Stomach smooth muscle (tissue), 2 donors: ENCODE data around the gene CCDC68.

Experiments used
- H3K27ac ChIP-seq: one replicate; pipeline ENCODE4 v1.7.0; 2013; ENCODE audit warnings: mild to moderate bottlenecking, low read length, inconsistent platforms
- H3K27me3 ChIP-seq, 2 donors: one replicate each; pipeline ENCODE4 v1.7.0; 2013; ENCODE audit warnings: low read length in 2 of 2; ENCODE audit not compliant: insufficient read depth in 2 of 2, control insufficient read depth in 1 of 2
- H3K36me3 ChIP-seq, 2 donors: one replicate each; pipeline ENCODE4 v1.7.0; 2013; ENCODE audit warnings: low read length in 2 of 2; ENCODE audit not compliant: control insufficient read depth in 2 of 2, insufficient read depth in 2 of 2
- H3K4me1 ChIP-seq: one replicate; pipeline ENCODE4 v1.7.0; 2013; ENCODE audit warnings: low read length; ENCODE audit not compliant: control insufficient read depth, insufficient read depth
- H3K4me3 ChIP-seq, 2 donors: one replicate each; pipeline ENCODE4 v1.7.0; 2013; ENCODE audit warnings: low read length in 2 of 2
- H3K9ac ChIP-seq, 2 donors: one replicate each; pipeline ENCODE4 v1.7.0; 2013; ENCODE audit warnings: low read length in 2 of 2, mild to moderate bottlenecking in 1 of 2
- H3K9me3 ChIP-seq, 2 donors: one replicate each; pipeline ENCODE4 v1.7.0; 2013; ENCODE audit warnings: low read length in 2 of 2; ENCODE audit not compliant: control insufficient read depth in 2 of 2
- donor health status: healthy.
- donor health status: Pancreatic carcinoma.

The CCDC68 gene

GRCh38 chr18:54923339-54923956, 35.8 kb downstream of the CCDC68 start:
- Histone ChIP-seq H3K9ac (no peak overlapping the region), H3K4me3 (no peak overlapping the region), H3K9me3 (no peaks in the 10 kb centered on the region), H3K4me1 (no peaks in the 10 kb centered on the region), H3K36me3 (peaks cover 0 to 2% of the 10 kb centered on the region in 2 donors), H3K27me3 (no peaks in the 10 kb centered on the region), H3K27ac (no peak overlapping the region)

- Histone ChIP-seq H3K4me1 (no peaks in the 10 kb centered on the region), H3K9me3 (no peaks in the 10 kb centered on the region), H3K36me3 (peaks cover 0 to 4% of the 10 kb centered on the region in 2 donors), H3K4me3 (no peak overlapping the region), H3K27ac (no peak overlapping the region), H3K9ac (no peak overlapping the region), H3K27me3 (no peaks in the 10 kb centered on the region)
Measured at GRCh38 chr18:54919412-54919811, 39.8 kb downstream of the CCDC68 start.

GRCh38 chr18:54918060-54918459, 41.2 kb downstream of the CCDC68 start:
- Histone ChIP-seq H3K27ac (no peak overlapping the region), H3K4me3 (no peak overlapping the region), H3K36me3 (peaks cover 0 to 4% of the 10 kb centered on the region in 2 donors), H3K9me3 (no peaks in the 10 kb centered on the region), H3K4me1 (no peaks in the 10 kb centered on the region), H3K9ac (no peak overlapping the region), H3K27me3 (no peaks in the 10 kb centered on the region)

DNA sequence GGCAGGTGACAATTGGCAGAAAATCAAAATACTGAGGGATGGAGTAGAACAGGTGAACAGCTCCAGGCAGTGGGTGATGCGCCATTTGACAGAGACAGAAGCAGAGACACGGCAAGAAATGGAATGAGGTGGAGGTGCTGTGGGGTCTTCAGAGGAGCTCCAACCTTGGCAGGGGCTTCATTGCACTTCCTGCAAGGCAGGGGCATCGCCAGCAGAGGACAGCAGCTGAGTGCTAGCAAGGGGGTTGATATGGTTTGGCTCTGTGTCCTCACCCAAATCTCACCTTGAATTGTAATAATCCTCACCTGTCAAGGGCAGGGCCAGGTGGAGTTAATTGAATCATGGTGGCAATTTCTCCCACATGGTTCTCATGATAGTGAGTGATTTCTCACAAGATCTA, 42.8 kb downstream of the CCDC68 start:
- no peaks in the 10 kb centered on the region for H3K9me3 ChIP-seq
- H3K27ac ChIP-seq = no peak overlapping the region
- H3K4me3 ChIP-seq = no peak overlapping the region
- H3K27me3 ChIP-seq = no peaks in the 10 kb centered on the region
- no peaks in the 10 kb centered on the region for H3K4me1 ChIP-seq
- no peak overlapping the region for H3K9ac ChIP-seq
- peaks cover 0 to 2% of the 10 kb centered on the region in 2 donors for H3K36me3 ChIP-seq

DNA sequence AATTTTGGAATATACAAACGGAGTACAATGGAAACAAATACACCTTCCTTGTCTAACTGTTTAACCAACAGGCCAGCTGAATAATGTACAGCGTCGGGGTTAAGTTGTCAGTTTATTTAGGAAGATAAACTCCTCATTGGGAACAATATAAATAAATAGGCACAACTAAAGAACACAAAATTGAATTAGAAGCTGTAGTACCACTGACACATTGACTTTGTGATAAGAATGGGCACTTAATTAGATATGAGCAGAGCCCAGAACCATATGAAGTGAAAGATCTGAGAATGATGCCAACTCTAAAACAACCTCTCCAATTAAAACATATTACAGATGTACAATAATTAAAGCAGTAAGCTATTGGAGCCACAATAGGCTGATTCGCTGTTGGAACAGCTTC, 44.4 kb downstream of the CCDC68 start:
- Histone ChIP-seq H3K9ac (no peak overlapping the region), H3K27me3 (no peaks in the 10 kb centered on the region), H3K36me3 (peaks cover 0 to 2% of the 10 kb centered on the region in 2 donors), H3K4me3 (no peak overlapping the region), H3K4me1 (no peaks in the 10 kb centered on the region), H3K27ac (no peak overlapping the region), H3K9me3 (no peaks in the 10 kb centered on the region)

GRCh38 chr18:54911551-54911950, 47.7 kb downstream of the CCDC68 start:
- Histone ChIP-seq H3K27me3 (no peaks in the 10 kb centered on the region), H3K36me3 (peaks cover 0 to 2% of the 10 kb centered on the region in 2 donors), H3K4me3 (no peak overlapping the region), H3K27ac (no peak overlapping the region), H3K9me3 (no peaks in the 10 kb centered on the region), H3K4me1 (no peaks in the 10 kb centered on the region), H3K9ac (no peak overlapping the region)

GRCh38 chr18:54910161-54910919, 48.9 kb downstream of the CCDC68 start:
- Histone ChIP-seq H3K27me3 (no peaks in the 10 kb centered on the region), H3K27ac (no peak overlapping the region), H3K36me3 (no peaks in the 10 kb centered on the region), H3K4me3 (no peak overlapping the region), H3K9me3 (no peaks in the 10 kb centered on the region), H3K9ac (no peak overlapping the region), H3K4me1 (no peaks in the 10 kb centered on the region)

- no peak overlapping the region for H3K9ac ChIP-seq
Measured at GRCh38 chr18:54909538-54909937, 49.7 kb downstream of the CCDC68 start.

GRCh38 chr18:54906331-54907185, 52.7 kb downstream of the CCDC68 start:
- H3K27ac ChIP-seq = no peak overlapping the region
- H3K4me1 ChIP-seq = no peaks in the 10 kb centered on the region
- no peaks in the 10 kb centered on the region for H3K9me3 ChIP-seq
- H3K4me3 ChIP-seq = no peak overlapping the region
- H3K36me3 ChIP-seq = no peaks in the 10 kb centered on the region
- no peaks in the 10 kb centered on the region for H3K27me3 ChIP-seq
- H3K9ac ChIP-seq = no peak overlapping the region

More at GRCh38 chr18:54909538-54909937, 49.7 kb downstream of the CCDC68 start:
- Histone ChIP-seq H3K9me3 (no peaks in the 10 kb centered on the region), H3K36me3 (no peaks in the 10 kb centered on the region), H3K4me1 (no peaks in the 10 kb centered on the region), H3K27ac (no peak overlapping the region), H3K4me3 (no peak overlapping the region), H3K27me3 (no peaks in the 10 kb centered on the region)

GRCh38 chr18:54905629-54906028, 53.6 kb downstream of the CCDC68 start:
- H3K9me3 ChIP-seq = no peaks in the 10 kb centered on the region
- H3K27ac ChIP-seq = no peak overlapping the region
- no peaks in the 10 kb centered on the region for H3K27me3 ChIP-seq
- H3K9ac ChIP-seq = no peak overlapping the region
- no peaks in the 10 kb centered on the region for H3K36me3 ChIP-seq
- no peak overlapping the region for H3K4me3 ChIP-seq
- no peaks in the 10 kb centered on the region for H3K4me1 ChIP-seq
